ENCODE data around the gene RNF44. TPM values are rescaled to one million over a fixed set of nuclear protein-coding genes. Genes with fewer than 3 reads are reported as not detected.

The RNF44 gene
- total RNA-seq, 1 donor from 2014 or later, result 96.5 TPM

DNA sequence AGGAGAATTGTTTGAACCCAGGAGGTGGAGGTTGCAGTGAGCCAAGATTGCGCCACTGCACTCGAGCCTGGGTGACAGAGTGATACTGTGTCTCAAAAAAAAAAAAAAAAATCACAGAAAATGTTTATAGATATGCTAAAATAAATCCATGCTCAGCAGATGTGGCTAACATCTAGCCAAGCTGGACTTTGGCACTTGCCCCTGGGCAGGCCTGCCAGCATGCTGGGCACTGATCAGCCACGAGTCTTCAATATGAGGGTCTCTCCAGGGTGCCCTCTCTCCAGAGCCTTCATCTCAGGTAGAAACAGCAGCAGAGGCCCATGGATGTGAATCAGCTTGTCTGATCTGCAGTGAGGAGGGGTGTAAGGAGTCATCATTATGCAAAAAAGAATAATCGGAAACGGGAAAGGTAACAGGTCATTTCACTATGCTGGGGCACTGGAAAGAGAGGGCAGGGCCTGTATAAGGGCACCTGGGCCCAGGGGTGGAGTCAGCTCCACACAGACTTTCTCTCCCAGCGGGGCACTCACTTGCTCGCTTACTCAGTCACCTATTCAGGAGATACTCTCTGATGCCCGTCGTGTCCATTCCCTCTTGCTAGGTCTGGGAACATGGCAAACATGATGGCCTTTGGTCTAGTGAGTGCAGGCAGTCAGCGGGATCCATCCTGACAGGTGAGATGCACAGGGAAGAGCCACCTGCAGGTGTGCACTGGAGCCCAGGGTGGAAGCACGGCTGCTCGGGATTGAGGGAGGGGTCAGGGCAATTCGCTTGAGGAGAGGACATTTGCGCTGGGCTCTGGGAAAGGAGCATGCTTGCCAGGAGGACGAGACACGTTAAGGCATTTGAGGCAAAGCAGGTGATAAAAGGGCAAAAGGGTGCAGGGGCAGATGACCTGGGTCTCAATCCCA is 17.1 kb downstream of the RNF44 start:
- ChIA-PET POLR2A (no interaction called here), CTCF (no interaction called here)
- H3K36me3 Mint-ChIP-seq (ENCODE audit: low read depth), result no peaks in the 10 kb centered on the region
- H3K4me1 Mint-ChIP-seq, result peaks cover 26% of the 10 kb centered on the region
- TF ChIP-seq, protein P1, sequence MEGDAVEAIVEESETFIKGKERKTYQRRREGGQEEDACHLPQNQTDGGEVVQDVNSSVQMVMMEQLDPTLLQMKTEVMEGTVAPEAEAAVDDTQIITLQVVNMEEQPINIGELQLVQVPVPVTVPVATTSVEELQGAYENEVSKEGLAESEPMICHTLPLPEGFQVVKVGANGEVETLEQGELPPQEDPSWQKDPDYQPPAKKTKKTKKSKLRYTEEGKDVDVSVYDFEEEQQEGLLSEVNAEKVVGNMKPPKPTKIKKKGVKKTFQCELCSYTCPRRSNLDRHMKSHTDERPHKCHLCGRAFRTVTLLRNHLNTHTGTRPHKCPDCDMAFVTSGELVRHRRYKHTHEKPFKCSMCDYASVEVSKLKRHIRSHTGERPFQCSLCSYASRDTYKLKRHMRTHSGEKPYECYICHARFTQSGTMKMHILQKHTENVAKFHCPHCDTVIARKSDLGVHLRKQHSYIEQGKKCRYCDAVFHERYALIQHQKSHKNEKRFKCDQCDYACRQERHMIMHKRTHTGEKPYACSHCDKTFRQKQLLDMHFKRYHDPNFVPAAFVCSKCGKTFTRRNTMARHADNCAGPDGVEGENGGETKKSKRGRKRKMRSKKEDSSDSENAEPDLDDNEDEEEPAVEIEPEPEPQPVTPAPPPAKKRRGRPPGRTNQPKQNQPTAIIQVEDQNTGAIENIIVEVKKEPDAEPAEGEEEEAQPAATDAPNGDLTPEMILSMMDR (IDR thresholded peaks at IDR 0.05), result no peak
- H3K27me3 Mint-ChIP-seq, result no peaks in the 10 kb centered on the region
- DNase-seq (no peak), ATAC-seq (ENCODE audit: low read depth) (no peak)
- no peak overlapping the region for H3K27ac Mint-ChIP-seq
- H3K9me3 Mint-ChIP-seq, result no peaks in the 10 kb centered on the region
- intact Hi-C loops (cut with micrococcal nuclease), result no loop called here
- no peak overlapping the region for H3K4me3 Mint-ChIP-seq

DNA sequence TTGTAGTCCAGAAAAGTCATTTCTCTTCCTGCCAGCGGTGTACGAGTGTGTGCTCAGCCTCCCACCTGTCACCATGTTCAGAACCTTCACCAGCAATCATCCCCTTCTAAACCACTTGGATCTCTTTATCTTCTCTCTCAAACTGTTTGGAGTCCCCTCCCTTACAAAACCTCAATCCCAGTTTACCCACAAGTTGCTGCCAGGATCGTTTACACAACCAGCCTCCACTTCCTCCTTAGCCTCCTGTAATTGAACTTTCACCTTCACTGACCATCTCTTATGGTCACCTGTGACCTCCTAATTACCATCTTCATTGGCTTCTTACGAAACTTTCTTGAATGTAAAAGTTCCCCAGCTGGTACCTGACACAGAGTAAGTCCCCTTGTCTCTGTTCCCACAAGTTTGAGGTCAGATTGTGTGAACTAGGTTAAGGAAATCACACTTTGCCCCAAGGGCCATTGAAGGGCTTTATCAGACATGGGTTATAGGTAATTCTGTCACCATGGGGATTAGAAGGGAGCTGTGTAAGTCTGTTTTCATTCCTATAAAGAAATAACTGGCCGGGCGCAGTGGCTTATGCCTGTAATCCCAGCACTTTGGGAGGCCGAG is 20.0 kb downstream of the RNF44 start:
- Mint-ChIP-seq H3K36me3 (ENCODE audit: low read depth) (no peaks in the 10 kb centered on the region), H3K9me3 (no peaks in the 10 kb centered on the region), H3K27me3 (no peaks in the 10 kb centered on the region), H3K4me1 (peaks cover 24% of the 10 kb centered on the region), H3K27ac (no peak overlapping the region), H3K4me3 (no peak overlapping the region)
- CTCF ChIA-PET, result interaction anchor here (0.8 kb wide), 1 partner anchor 14 kb away, joined by 3 read pairs; no protein-coding TSS in a partner anchor
- intact Hi-C loops (cut with micrococcal nuclease), result no loop called here
- POLR2A ChIA-PET, result no interaction called here
- ATAC-seq (ENCODE audit: low read depth) (no peak), DNase-seq (no peak)
- TF ChIP-seq, protein P1 (IDR thresholded peaks at IDR 0.05), result no peak

DNA sequence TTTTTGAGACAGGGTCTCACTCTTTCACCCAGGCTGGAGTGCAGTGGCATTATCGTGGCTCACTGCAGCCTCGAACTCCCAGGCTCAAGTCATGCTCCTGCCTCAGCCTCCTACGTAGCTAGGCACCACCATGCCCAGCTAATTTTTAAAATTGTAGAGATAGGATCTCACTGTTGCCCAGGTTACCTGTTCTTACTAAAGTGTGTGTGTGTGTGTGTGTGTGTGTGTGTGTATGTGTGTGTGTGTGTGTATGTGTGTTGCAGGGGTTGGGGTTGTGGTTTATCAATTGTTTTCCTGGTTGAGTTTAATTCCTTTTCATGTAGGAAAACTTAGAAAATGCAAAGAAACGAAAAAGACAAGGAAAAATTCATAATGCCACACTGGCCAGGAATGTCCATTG is 21.8 kb downstream of the RNF44 start:
- TF ChIP-seq, protein P1 (IDR thresholded peaks at IDR 0.05), result no peak
- Mint-ChIP-seq H3K36me3 (ENCODE audit: low read depth) (no peaks in the 10 kb centered on the region), H3K4me3 (peak overlapping the region; percentile 32), H3K9me3 (no peaks in the 10 kb centered on the region), H3K27me3 (no peaks in the 10 kb centered on the region), H3K4me1 (peaks cover 23% of the 10 kb centered on the region), H3K27ac (peak overlapping the region; percentile 88)
- ChIA-PET CTCF (interaction anchor here (1.5 kb wide), 1 partner anchor 58 kb away, joined by 4 read pairs; no protein-coding TSS in a partner anchor), POLR2A (interaction anchor here (0.7 to 2.9 kb wide), 4 partner anchors 17 to 127 kb away, joined by 4 to 26 read pairs (median 6); partner anchors contain the start of genes NOP16 and RNF44)
- DNase-seq (no peak), ATAC-seq (ENCODE audit: low read depth) (peak; percentile 12)
- intact Hi-C loops (cut with micrococcal nuclease), result loop anchor here (1.0 kb wide), 1 partner anchor 19 kb away; no protein-coding TSS in a partner anchor

DNA sequence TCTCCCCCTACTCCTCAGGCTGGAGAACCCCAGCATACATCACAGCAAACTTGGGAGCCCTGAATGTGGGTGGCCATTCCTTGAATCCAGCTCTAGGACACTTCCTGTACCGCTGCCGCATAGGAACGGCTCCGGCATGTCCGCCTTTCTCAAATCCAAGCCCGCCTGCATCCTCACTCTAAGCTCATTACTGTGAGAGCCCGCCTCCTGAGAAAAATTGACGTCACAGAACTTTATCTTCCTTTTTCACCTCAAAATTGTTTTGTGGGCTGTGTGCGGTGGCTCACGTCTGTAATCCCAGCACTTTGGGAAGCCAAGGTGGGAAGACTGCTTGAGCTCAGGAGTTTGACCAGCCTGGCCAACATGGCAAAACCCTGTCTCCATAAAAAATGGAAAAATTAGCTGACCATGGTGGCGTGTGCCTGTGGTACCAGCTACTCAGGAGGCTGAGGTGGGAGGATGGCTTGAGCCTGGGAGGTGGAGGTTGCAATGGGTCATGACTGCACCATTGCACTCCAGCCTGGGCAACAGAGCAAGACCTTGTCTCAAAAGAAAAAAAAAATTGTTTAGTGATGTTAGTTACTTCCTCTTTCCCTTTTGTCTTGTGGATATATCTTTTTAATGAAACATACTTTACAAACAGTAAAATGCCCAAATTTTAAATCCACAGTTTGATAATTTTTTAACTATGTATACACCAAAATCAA is 22.8 kb downstream of the RNF44 start:
- ChIA-PET POLR2A (interaction anchor here (1.0 to 2.9 kb wide), 4 partner anchors 22 to 126 kb away, joined by 3 to 26 read pairs (median 4); partner anchors contain the start of genes NOP16 and RNF44), CTCF (interaction anchor here (1.5 kb wide), 1 partner anchor 59 kb away, joined by 4 read pairs; no protein-coding TSS in a partner anchor)
- DNase-seq (no peak), ATAC-seq (ENCODE audit: low read depth) (peak; percentile 78)
- Mint-ChIP-seq H3K27ac (peak overlapping the region; percentile 88), H3K27me3 (no peaks in the 10 kb centered on the region), H3K36me3 (ENCODE audit: low read depth) (peaks cover 6% of the 10 kb centered on the region), H3K4me3 (peak overlapping the region; percentile 71), H3K9me3 (no peaks in the 10 kb centered on the region), H3K4me1 (peaks cover 23% of the 10 kb centered on the region)
- TF ChIP-seq, protein P1 (IDR thresholded peaks at IDR 0.05), result no peak
- intact Hi-C loops (cut with micrococcal nuclease), result no loop called here
